GM23248 (cell line): ENCODE results near the gene SYCE3.

Source experiments
- EZH2 ChIP-seq: fragments of 200-600 bp; sonication (generic); IDR thresholded peaks from 2 replicates; pipeline ENCODE4 v1.6.1; 2018; ENCODE audit warnings: antibody characterized with exemption, mild to moderate bottlenecking; ENCODE audit not compliant: insufficient read depth, poor library complexity, severe bottlenecking
- EZH2phosphoT487 ChIP-seq: fragments of 200-600 bp; sonication (generic); IDR thresholded peaks from 2 replicates; pipeline ENCODE4 v1.6.1; 2018; ENCODE audit warnings: antibody characterized with exemption, moderate library complexity, mild to moderate bottlenecking, low read depth; ENCODE audit not compliant: insufficient read depth

DNA sequence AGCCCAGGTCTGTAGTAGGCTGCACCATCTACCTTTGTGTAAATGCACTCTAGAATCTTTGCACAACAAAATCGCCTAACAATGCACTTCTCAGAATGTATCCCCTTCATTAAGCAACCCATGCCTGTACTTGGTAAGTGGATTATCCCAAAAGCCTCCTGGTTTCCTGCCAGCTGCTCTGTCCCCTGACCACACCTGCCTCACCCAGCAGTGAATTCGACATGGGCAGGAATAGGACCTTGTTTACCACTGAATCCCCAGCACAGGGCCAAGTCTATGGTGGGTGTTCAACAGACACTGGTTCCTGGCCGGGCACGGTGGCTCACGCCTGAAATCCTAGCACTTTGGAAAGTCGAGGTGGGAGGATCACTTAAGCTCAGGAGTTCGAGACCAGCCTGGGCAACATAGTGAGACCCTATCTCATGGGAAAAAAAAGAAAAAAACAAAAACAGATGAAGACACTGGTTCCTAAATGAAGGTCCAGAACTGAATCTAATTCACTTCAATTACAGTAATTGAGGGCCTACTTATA, 5.1 kb upstream of the SYCE3 start:
- no peak for TF ChIP-seq EZH2
- no peak for TF ChIP-seq EZH2phosphoT487
